ENCODE data around the gene PPP1R2.
"Not testable (repeated sequence)": the region's sequence is repeated elsewhere in the genome, so short reads cannot be mapped to it uniquely, and the experiment has no call there.

Gene PPP1R2

DNA sequence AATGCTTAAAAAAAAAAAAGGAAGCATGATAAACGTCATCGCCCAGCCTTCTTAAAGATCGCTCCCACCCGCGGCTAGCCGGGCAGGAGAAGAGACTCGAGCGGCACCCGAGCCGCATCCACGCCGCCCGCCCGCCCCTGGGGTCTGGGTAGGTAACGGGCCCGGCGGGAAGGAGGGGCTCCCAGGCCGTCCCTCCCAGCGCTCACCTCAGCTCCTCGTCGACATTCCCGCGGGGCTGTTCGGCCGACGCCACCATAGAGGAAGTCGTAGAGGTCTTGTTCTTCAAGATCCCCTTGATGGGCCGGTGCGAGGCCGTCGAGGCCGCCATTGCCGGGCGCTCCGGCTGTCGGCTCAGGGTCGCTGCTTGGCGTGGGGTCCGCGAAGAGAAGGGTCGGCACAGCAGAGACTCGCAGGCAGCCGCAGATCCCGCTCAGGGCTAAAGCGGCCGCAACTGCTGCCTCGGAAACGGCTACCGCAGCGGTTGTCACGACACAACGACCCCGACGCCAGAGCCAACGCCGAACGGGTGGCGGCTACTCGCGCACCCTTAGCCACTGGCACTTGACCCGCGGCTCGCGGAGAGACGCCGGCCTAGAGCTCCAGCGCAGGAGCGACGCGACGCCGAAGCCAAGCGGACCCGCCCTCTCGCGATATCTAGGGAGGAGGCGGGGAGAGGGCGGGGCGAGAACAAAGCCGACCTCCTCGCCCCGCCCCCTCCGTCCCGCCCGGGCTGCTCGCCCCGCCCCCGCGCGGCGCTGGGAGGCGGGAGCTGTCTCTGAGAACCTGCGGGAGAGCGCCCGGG lies at the start of gene PPP1R2:
TSS of gene PPP1R2 (minus strand) at position 628 of the 802 bp plus-strand sequence. CDS start at position 328, 300 bp downstream.
- Mint-ChIP-seq H3K27ac (peak within 1 kb of the TSS; percentile 78 to 96 (median 93)), H3K4me1 (peaks cover 66% of the 10 kb centered on the region), H3K9me3 (no peaks in the 10 kb centered on the region), H3K36me3 (ENCODE audit: low read depth) (peaks cover 5% of the 10 kb centered on the region), H3K27me3 (ENCODE audit: low read depth) (peaks cover 4% of the 10 kb centered on the region), H3K4me3 (peak within 1 kb of the TSS; percentile 90 to 95 (median 94))
- TF ChIP-seq, protein P1, sequence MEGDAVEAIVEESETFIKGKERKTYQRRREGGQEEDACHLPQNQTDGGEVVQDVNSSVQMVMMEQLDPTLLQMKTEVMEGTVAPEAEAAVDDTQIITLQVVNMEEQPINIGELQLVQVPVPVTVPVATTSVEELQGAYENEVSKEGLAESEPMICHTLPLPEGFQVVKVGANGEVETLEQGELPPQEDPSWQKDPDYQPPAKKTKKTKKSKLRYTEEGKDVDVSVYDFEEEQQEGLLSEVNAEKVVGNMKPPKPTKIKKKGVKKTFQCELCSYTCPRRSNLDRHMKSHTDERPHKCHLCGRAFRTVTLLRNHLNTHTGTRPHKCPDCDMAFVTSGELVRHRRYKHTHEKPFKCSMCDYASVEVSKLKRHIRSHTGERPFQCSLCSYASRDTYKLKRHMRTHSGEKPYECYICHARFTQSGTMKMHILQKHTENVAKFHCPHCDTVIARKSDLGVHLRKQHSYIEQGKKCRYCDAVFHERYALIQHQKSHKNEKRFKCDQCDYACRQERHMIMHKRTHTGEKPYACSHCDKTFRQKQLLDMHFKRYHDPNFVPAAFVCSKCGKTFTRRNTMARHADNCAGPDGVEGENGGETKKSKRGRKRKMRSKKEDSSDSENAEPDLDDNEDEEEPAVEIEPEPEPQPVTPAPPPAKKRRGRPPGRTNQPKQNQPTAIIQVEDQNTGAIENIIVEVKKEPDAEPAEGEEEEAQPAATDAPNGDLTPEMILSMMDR (IDR thresholded peaks at IDR 0.05; ENCODE audit: unreplicated experiment in 3 of 3) = no peak

DNA sequence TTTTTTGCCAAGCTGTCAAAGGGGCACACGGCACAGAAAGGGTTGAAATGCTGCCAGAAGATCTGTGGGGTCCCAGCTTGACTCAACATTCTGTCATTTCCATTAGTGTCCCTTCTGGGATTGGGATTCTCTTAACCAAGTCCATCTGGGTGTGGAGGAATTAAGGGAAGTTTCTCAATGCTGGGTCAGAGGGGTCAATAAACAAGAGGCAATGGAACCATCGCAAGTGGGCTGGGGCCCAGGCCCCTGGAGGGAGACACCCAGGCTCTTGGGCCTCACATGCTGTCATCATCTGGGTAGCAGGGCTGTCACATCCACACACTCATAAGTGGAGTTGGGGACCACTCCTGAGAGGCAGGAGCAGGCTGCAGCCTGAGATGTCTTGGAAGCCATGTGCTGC lies 48.7 kb upstream of the PPP1R2 start:
- peaks cover 10% of the 10 kb centered on the region for H3K4me1 Mint-ChIP-seq
- H3K27me3 Mint-ChIP-seq (ENCODE audit: low read depth) = peaks cover 4% of the 10 kb centered on the region
- no peak overlapping the region for H3K27ac Mint-ChIP-seq
- TF ChIP-seq, protein P1 (IDR thresholded peaks at IDR 0.05; ENCODE audit: unreplicated experiment in 3 of 3) = no peak
- H3K36me3 Mint-ChIP-seq (ENCODE audit: low read depth) = no peaks in the 10 kb centered on the region
- no peaks in the 10 kb centered on the region for H3K9me3 Mint-ChIP-seq
- H3K4me3 Mint-ChIP-seq = no peak overlapping the region

DNA sequence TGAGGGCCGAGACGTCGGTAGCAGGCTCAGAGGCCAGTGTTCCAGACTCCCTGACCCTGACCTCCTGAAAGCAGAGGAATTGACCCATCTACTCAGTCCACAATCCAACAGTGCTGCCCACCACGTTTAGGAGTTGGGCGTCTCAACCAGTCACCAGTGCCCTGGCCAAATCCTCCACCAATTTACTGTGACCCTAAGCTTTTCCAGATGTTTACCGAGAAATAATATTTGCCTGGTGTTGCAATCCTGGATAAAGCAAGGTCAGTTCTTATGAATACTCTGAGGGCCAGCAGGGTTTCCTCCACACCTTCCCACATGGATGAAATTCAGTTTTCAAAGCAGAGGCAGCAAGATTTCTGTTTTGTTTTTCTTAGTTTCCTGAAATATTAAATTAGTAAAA lies 48.1 kb upstream of the PPP1R2 start:
- TF ChIP-seq, protein P1 (IDR thresholded peaks at IDR 0.05; ENCODE audit: unreplicated experiment in 3 of 3) = no peak
- peaks cover 4% of the 10 kb centered on the region for H3K27me3 Mint-ChIP-seq (ENCODE audit: low read depth)

DNA sequence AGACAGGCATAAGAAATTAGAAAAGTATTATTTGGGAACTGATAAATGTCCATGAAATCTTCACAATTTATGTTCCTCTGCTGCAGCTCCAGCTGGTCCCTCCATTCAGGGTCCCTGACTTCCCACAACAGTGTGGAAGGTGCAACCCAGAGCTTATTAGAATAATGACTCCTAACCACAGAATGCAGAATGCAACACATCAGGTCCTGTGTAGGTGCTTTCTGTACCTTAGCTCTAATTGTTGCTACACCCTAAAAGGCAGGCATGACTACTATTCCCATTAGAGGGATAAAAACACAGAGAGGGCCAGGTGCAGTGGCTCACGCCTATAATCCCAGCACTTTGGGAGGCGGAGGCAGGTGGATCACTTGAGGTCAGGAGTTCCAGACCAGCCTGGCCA lies 47.3 kb upstream of the PPP1R2 start:
- not testable (repeated sequence) for H3K4me1 Mint-ChIP-seq; H3K9me3 Mint-ChIP-seq; H3K36me3 Mint-ChIP-seq (ENCODE audit: low read depth); H3K27ac Mint-ChIP-seq; H3K27me3 Mint-ChIP-seq (ENCODE audit: low read depth); H3K4me3 Mint-ChIP-seq

More for the DNA sequence above, 48.1 kb upstream of the PPP1R2 start:
- no peak overlapping the region for H3K27ac Mint-ChIP-seq
- no peaks in the 10 kb centered on the region for H3K36me3 Mint-ChIP-seq (ENCODE audit: low read depth)
- H3K4me3 Mint-ChIP-seq = no peak overlapping the region
- no peaks in the 10 kb centered on the region for H3K9me3 Mint-ChIP-seq
- H3K4me1 Mint-ChIP-seq = peaks cover 6% of the 10 kb centered on the region

DNA sequence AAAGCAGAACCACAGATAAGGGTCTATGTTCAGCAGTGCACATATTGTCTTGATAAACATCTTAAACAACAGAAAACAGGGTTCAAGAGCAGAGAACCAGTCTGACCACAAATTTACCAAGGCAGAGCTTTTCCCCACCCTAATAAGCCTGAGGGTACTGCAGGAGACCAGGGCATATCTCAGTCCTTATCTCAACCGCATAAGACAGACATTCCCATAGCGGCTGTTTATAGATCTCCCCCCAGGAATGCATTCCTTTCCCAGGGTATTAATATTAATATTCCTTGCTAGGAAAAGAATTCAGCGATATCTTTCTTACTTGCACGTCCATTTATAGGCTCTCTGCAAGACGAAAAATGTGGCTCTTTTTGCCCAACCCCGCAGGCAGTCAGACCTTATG lies 46.7 kb upstream of the PPP1R2 start:
- H3K4me1 Mint-ChIP-seq; H3K27ac Mint-ChIP-seq; H3K9me3 Mint-ChIP-seq; H3K27me3 Mint-ChIP-seq (ENCODE audit: low read depth); H3K36me3 Mint-ChIP-seq (ENCODE audit: low read depth); H3K4me3 Mint-ChIP-seq: not testable (repeated sequence)

DNA sequence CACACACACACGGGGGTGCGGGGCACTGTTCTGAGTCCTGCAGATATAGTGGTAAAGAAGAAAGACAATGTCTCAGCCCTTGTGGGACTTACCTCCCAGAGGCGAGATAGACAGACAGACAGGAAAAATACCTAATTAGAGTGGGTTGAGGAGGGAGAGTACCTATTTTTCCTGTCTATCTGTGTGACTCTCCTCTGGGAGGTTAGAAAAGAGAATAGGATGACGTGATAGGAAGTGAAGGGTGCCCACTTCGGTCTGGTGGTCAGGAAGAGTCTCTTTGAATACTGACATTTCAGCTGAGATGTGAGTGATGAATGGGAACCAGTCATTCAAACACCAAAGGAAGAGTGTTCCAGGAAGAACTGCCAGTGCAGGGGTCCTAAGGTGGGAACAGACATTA lies 44.7 kb upstream of the PPP1R2 start:
- H3K27me3 Mint-ChIP-seq (ENCODE audit: low read depth) = no peaks in the 10 kb centered on the region
- no peaks in the 10 kb centered on the region for H3K36me3 Mint-ChIP-seq (ENCODE audit: low read depth)
- H3K27ac Mint-ChIP-seq = no peak overlapping the region
- TF ChIP-seq, protein P1 (IDR thresholded peaks at IDR 0.05; ENCODE audit: unreplicated experiment in 3 of 3) = no peak
- H3K4me1 Mint-ChIP-seq = peaks cover 25% of the 10 kb centered on the region
- no peaks in the 10 kb centered on the region for H3K9me3 Mint-ChIP-seq
- H3K4me3 Mint-ChIP-seq = no peak overlapping the region

DNA sequence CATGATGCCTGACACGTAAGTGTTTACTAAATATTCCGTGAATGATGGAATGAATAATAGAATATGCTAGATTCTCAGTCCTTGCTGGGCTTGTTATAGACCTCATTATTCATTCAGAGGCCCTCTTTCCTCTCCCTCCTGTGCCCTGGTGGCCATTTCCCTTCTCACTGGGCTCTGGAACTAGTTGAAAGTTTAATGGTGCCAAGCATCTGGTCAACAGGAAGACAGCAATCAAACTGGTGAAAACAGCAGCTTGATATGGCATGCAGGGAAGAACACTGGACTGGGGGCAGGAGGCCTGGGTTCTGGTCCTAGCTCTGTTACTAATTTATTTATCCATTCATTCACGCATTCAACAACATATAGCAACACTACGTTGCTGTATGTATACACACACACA lies 44.3 kb upstream of the PPP1R2 start:
- TF ChIP-seq, protein P1 (IDR thresholded peaks at IDR 0.05; ENCODE audit: unreplicated experiment in 3 of 3) = no peak
- Mint-ChIP-seq H3K9me3 (no peaks in the 10 kb centered on the region), H3K27ac (no peak overlapping the region), H3K4me3 (no peak overlapping the region), H3K36me3 (ENCODE audit: low read depth) (no peaks in the 10 kb centered on the region), H3K27me3 (ENCODE audit: low read depth) (no peaks in the 10 kb centered on the region), H3K4me1 (peaks cover 25% of the 10 kb centered on the region)
